ENCODE measurements around the gene DOCK1. TPM values are rescaled to one million over a fixed set of nuclear protein-coding genes. Genes with fewer than 3 reads are reported as not detected.

Gene DOCK1
- total RNA-seq, 1 donor from 2014 or later, result 72.6 TPM

DNA sequence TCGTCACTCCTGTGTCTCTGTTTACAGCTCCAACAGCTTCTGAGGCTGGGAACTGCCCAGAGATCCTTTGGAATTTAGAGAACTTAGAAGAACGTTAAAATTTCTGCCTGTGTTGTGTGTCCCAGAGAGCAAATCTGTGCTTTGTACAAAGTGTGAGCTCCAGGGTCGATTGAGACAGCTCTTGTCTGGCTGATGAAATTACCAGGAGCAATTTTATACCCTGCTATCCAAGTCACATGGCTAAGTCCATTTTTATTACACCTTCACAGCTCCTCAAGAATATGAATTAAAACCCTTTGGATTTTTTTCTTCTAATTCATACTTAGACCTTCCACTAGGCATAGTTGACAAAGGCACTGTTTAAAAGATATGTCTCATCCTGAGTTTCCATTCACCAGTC lies 337.7 kb downstream of the DOCK1 start:
- Mint-ChIP-seq H3K4me1 (peaks cover 2% of the 10 kb centered on the region), H3K4me3 (no peak overlapping the region), H3K36me3 (peaks cover 2% of the 10 kb centered on the region), H3K27me3 (ENCODE audit: insufficient read depth, low read depth) (peaks cover 4% of the 10 kb centered on the region), H3K9me3 (no peaks in the 10 kb centered on the region), H3K27ac (no peak overlapping the region)
- DNase-seq (ENCODE audit: low spot score), result no peak
- Histone ChIP-seq H3K4me3 (no peak overlapping the region), H3K9ac (no peak overlapping the region), H3K4me2 (no peak overlapping the region), H3K4me1 (no peaks in the 10 kb centered on the region), H3K27me3 (no peaks in the 10 kb centered on the region), H3K36me3 (no peaks in the 10 kb centered on the region), H4K20me1 (ENCODE audit: low read depth) (peaks cover 2% of the 10 kb centered on the region), H2AFZ (replicated peaks) (no peak overlapping the region), H3F3A (ENCODE audit: low read depth) (no peaks in the 10 kb centered on the region), H3K79me2 (ENCODE audit: low read depth) (no peaks in the 10 kb centered on the region), H3K27ac (no peak overlapping the region), H3K9me3 (ENCODE audit: low read depth) (no peaks in the 10 kb centered on the region)
- TF ChIP-seq, protein P1, sequence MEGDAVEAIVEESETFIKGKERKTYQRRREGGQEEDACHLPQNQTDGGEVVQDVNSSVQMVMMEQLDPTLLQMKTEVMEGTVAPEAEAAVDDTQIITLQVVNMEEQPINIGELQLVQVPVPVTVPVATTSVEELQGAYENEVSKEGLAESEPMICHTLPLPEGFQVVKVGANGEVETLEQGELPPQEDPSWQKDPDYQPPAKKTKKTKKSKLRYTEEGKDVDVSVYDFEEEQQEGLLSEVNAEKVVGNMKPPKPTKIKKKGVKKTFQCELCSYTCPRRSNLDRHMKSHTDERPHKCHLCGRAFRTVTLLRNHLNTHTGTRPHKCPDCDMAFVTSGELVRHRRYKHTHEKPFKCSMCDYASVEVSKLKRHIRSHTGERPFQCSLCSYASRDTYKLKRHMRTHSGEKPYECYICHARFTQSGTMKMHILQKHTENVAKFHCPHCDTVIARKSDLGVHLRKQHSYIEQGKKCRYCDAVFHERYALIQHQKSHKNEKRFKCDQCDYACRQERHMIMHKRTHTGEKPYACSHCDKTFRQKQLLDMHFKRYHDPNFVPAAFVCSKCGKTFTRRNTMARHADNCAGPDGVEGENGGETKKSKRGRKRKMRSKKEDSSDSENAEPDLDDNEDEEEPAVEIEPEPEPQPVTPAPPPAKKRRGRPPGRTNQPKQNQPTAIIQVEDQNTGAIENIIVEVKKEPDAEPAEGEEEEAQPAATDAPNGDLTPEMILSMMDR (IDR thresholded peaks at IDR 0.05), result no peak
- TF ChIP-seq EZH2 (IDR thresholded peaks at IDR 0.05) (no peak), EZH2phosphoT487 (IDR thresholded peaks at IDR 0.05) (no peak)

DNA sequence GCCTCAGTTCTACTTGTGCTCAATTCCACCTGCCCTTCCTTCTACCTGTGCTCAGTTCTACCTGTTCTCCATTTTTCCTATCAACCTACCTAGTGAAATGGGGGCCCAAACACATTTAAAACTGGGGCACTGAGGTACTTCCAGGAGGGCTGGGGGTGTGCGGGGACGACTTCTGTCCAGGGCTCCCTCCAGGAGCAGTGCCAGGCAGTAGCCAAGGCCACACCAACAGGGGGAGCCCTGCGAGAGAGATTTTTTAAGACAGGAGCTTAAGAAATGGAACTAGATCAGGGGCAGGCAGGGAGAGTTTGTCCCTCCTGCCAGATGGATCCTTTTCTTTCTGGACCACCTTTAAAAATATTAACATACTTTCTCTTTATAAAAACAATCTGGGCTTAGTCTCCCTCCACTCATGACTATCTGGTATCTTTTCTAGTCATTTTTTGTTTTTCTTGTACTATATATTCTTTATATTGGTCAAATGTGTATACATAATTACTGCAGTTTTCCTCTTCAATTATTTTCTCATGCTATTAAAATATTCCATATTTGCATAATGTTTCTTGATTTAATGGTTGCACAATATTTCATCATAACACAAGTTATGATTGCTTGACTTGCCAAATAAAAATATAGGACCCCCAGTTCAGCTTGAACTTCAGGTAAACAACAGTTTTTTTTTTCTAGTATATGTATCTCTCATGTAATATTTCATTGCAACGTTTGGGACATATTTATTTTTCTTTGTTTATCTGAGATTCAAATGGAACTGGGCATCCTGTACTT lies 338.5 kb downstream of the DOCK1 start:
- DNase-seq (ENCODE audit: low spot score), result peak; percentile 75
- Histone ChIP-seq H3K79me2 (ENCODE audit: low read depth) (no peaks in the 10 kb centered on the region), H3K27ac (no peak overlapping the region), H3K27me3 (no peaks in the 10 kb centered on the region), H3K9ac (no peak overlapping the region), H3F3A (ENCODE audit: low read depth) (no peaks in the 10 kb centered on the region), H4K20me1 (ENCODE audit: low read depth) (peaks cover 2% of the 10 kb centered on the region), H3K4me3 (no peak overlapping the region), H3K9me3 (ENCODE audit: low read depth) (no peaks in the 10 kb centered on the region), H3K4me1 (no peaks in the 10 kb centered on the region), H3K4me2 (no peak overlapping the region), H3K36me3 (no peaks in the 10 kb centered on the region), H2AFZ (replicated peaks) (no peak overlapping the region)
- Mint-ChIP-seq H3K27me3 (ENCODE audit: insufficient read depth, low read depth) (peaks cover 4% of the 10 kb centered on the region), H3K27ac (no peak overlapping the region), H3K4me1 (peaks cover 2% of the 10 kb centered on the region), H3K4me3 (no peak overlapping the region), H3K9me3 (no peaks in the 10 kb centered on the region), H3K36me3 (peaks cover 8% of the 10 kb centered on the region)
- TF ChIP-seq EZH2 (IDR thresholded peaks at IDR 0.05), result no peak
- TF ChIP-seq, protein P1 (IDR thresholded peaks at IDR 0.05), result peak; percentile 82

DNA sequence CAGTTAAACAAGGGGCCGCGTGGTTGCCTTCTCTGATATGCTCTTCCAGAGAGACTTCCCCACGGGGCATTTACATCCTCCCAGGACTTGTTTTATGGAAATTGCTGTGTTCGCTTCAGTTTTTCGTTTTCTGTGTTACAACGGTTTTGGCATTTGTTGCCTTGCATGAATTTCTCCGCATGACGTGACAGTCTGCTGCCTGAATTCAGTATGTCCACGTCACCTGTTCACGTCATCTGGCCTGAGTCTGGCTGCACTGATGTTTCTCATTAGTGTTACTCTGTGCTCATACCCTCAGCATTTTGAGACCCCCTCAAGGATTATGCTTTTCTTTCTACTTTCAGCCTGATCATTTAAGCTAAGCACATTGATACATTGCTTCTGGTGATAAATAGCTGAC lies 340.2 kb downstream of the DOCK1 start:
- no peaks in the 10 kb centered on the region for H3K9me3 ChIP-seq (ENCODE audit: low read depth)
- no peak for DNase-seq (ENCODE audit: low spot score)
- H3K4me3 ChIP-seq, result no peak overlapping the region
- H4K20me1 ChIP-seq (ENCODE audit: low read depth), result peaks cover 2% of the 10 kb centered on the region
- H3K9me3 Mint-ChIP-seq, result peaks cover 4% of the 10 kb centered on the region
- no peak overlapping the region for H2AFZ ChIP-seq (replicated peaks)
- H3K4me3 Mint-ChIP-seq, result no peak overlapping the region
- H3K27me3 Mint-ChIP-seq (ENCODE audit: insufficient read depth, low read depth), result peaks cover 4% of the 10 kb centered on the region
- TF ChIP-seq EZH2phosphoT487 (IDR thresholded peaks at IDR 0.05), result no peak
- TF ChIP-seq EZH2 (IDR thresholded peaks at IDR 0.05), result no peak
- TF ChIP-seq, protein P1 (IDR thresholded peaks at IDR 0.05), result no peak
- H3K27ac Mint-ChIP-seq, result no peak overlapping the region
- H3K4me1 ChIP-seq, result no peaks in the 10 kb centered on the region
- peaks cover 2% of the 10 kb centered on the region for H3K4me1 Mint-ChIP-seq
- H3F3A ChIP-seq (ENCODE audit: low read depth), result no peaks in the 10 kb centered on the region
- no peak overlapping the region for H3K4me2 ChIP-seq
- H3K9ac ChIP-seq, result no peak overlapping the region
- H3K36me3 ChIP-seq, result peaks cover 3% of the 10 kb centered on the region
- no peaks in the 10 kb centered on the region for H3K27me3 ChIP-seq
- no peak overlapping the region for H3K27ac ChIP-seq
- H3K79me2 ChIP-seq (ENCODE audit: low read depth), result no peaks in the 10 kb centered on the region
- H3K36me3 Mint-ChIP-seq, result peaks cover 18% of the 10 kb centered on the region
